HepG2 (cell line): ENCODE data around the gene NKD1. TPM values are rescaled to one million over a fixed set of nuclear protein-coding genes. Genes with fewer than 3 reads are reported as not detected.

Source experiments
- CBFB ChIP-seq: sonication (generic); formaldehyde crosslinking; IDR thresholded peaks from 2 replicates; pipeline ENCODE4 v1.4.0; 2020; ENCODE audit warnings: missing genetic modification reagents
- CC2D1A ChIP-seq: sonication (generic); formaldehyde crosslinking; IDR thresholded peaks from 2 replicates; pipeline ENCODE4 v1.8.1; 2023; ENCODE audit warnings: mild to moderate bottlenecking, missing genetic modification reagents
- FLYWCH1 ChIP-seq: sonication (generic); formaldehyde crosslinking; IDR thresholded peaks from 2 replicates; pipeline ENCODE4 v1.8.1; 2023; ENCODE audit warnings: mild to moderate bottlenecking, missing genetic modification reagents
- GPN1 ChIP-seq: sonication (generic); formaldehyde crosslinking; IDR thresholded peaks from 2 replicates; pipeline ENCODE4 v1.5.1; 2020; ENCODE audit warnings: missing genetic modification reagents, borderline replicate concordance
- PAX8 ChIP-seq: sonication (generic); formaldehyde crosslinking; IDR thresholded peaks from 2 replicates; pipeline ENCODE4 v1.8.0; 2022; ENCODE audit warnings: mild to moderate bottlenecking, missing genetic modification reagents, borderline replicate concordance
- PBX3 ChIP-seq: sonication (generic); formaldehyde crosslinking; IDR thresholded peaks from 2 replicates; pipeline ENCODE4 v1.8.1; 2023; ENCODE audit warnings: missing genetic modification reagents, inconsistent platforms, borderline replicate concordance
- PHB2 ChIP-seq: fragments of 450-650 bp; IDR thresholded peaks from 2 replicates; pipeline ENCODE4 v1.6.1; 2018; ENCODE audit not compliant: partially characterized antibody
- PRPF4 ChIP-seq: fragments of 200-400 bp; formaldehyde crosslinking; IDR thresholded peaks from 2 replicates; pipeline ENCODE4 v1.6.1; 2016; ENCODE audit warnings: low read length, low read depth; ENCODE audit not compliant: poor library complexity, severe bottlenecking
- SATB2 ChIP-seq: sonication (generic); formaldehyde crosslinking; IDR thresholded peaks from 2 replicates; pipeline ENCODE4 v1.5.0; 2020; ENCODE audit warnings: missing genetic modification reagents
- ZC3H4 ChIP-seq: sonication (generic); formaldehyde crosslinking; IDR thresholded peaks from 2 replicates; pipeline ENCODE4 v1.4.0; 2020; ENCODE audit warnings: missing genetic modification reagents, borderline replicate concordance
- ZNF709 ChIP-seq: sonication (generic); formaldehyde crosslinking; IDR thresholded peaks from 2 replicates; pipeline ENCODE4 v1.5.0; 2020; ENCODE audit warnings: mild to moderate bottlenecking, missing genetic modification reagents
- ZNF710 ChIP-seq: sonication (generic); formaldehyde crosslinking; IDR thresholded peaks from 2 replicates; pipeline ENCODE4 v1.5.0; 2020; ENCODE audit warnings: mild to moderate bottlenecking, missing genetic modification reagents, borderline replicate concordance
- ZNF747 ChIP-seq: sonication (generic); formaldehyde crosslinking; IDR thresholded peaks from 2 replicates; pipeline ENCODE4 v1.8.1; 2023; ENCODE audit warnings: missing genetic modification reagents, mild to moderate bottlenecking, borderline replicate concordance
- ZNF775 ChIP-seq: sonication (generic); formaldehyde crosslinking; IDR thresholded peaks from 2 replicates; pipeline ENCODE4 v1.4.0; 2020; ENCODE audit warnings: missing genetic modification reagents, mild to moderate bottlenecking, moderate library complexity, borderline replicate concordance
- polyA plus RNA-seq, 8 experiments: library from polyadenylated mRNA; depleted of rRNA in 3 of 8; stranded (reverse) in 7 of 8; unstranded in 1 of 8; fragments of >200 nt; fragmentation: Illumina TruSeq in 4 of 8; extraction: Trizol in 4 of 8; gene quantifications; 2 replicates each; pipeline versions ENCODE4 v1.2.1 to v1.2.3, GENCODE V29; 2011 to 2016; ENCODE audit warnings: low read depth in 4 of 8, missing spikeins in 1 of 8, mixed read lengths in 1 of 8; ENCODE audit not compliant: insufficient read depth in 1 of 8
- total RNA-seq, 5 experiments: library from RNA; depleted of rRNA; stranded (reverse); fragments of >200 nt; fragmentation: Illumina TruSeq; extraction: Trizol; gene quantifications; 2 replicates each; pipeline ENCODE4 v1.2.3, GENCODE V29; 2016; ENCODE audit warnings: low read depth in 1 of 5
- TF ChIP-seq, protein P1 (sequence below): sonication (generic); formaldehyde crosslinking; IDR thresholded peaks from 2 replicates; pipeline ENCODE4 v1.4.0; 2020; ENCODE audit warnings: missing genetic modification reagents

The NKD1 gene
- total and polyA plus RNA-seq, 2 of the 13 experiments (the other 11 are each of a cell fraction or from before 2014, with no cell fraction given) = 70.4 to 121 TPM

DNA sequence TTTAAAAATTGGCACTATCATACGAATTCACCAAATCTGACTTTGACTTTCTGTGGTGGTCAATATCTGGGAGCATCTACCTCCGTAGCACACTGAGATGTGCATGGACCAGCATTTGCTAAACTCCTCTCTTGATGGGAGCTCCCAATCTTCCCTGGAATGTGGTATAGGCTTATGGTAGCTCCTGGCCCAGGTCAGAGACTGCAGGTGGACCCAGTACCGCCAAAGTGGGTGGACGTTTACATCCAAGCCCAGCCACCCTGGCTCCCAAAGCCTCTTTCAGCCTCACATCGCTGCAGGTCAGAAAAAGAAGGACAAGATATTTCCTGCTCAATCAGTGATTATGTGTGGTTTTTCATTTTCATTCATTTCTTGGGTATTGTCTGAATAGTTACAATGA lies 43.1 kb upstream of the NKD1 start (continued):
- TF ChIP-seq PBX3 (CRISPR knock-in tag) (no peak), ZC3H4 (CRISPR knock-in tag) (peak; percentile 34; the same call in 1 of the 2 replicates), FLYWCH1 (CRISPR knock-in tag) (no peak), PRPF4 (peak; percentile 59), ZNF710 (CRISPR knock-in tag) (no peak), CBFB (CRISPR knock-in tag) (no peak), CC2D1A (CRISPR knock-in tag) (0 out of 2 replicates have a peak, but pooled peaks have one; percentile 31), ZNF747 (CRISPR knock-in tag) (no peak), GPN1 (CRISPR knock-in tag) (no peak), PAX8 (CRISPR knock-in tag) (no peak), ZNF709 (CRISPR knock-in tag) (no peak), SATB2 (CRISPR knock-in tag) (no peak), PHB2 (no peak), ZNF775 (CRISPR knock-in tag) (no peak)
- TF ChIP-seq, protein P1, sequence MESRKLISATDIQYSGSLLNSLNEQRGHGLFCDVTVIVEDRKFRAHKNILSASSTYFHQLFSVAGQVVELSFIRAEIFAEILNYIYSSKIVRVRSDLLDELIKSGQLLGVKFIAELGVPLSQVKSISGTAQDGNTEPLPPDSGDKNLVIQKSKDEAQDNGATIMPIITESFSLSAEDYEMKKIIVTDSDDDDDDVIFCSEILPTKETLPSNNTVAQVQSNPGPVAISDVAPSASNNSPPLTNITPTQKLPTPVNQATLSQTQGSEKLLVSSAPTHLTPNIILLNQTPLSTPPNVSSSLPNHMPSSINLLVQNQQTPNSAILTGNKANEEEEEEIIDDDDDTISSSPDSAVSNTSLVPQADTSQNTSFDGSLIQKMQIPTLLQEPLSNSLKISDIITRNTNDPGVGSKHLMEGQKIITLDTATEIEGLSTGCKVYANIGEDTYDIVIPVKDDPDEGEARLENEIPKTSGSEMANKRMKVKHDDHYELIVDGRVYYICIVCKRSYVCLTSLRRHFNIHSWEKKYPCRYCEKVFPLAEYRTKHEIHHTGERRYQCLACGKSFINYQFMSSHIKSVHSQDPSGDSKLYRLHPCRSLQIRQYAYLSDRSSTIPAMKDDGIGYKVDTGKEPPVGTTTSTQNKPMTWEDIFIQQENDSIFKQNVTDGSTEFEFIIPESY (CRISPR knock-in tag) = peak; percentile 78
